ENCODE results near the gene INPP5D. TPM values are rescaled to one million over a fixed set of nuclear protein-coding genes. Genes with fewer than 3 reads are reported as not detected.

Gene INPP5D
- total RNA-seq, 1 donor from 2014 or later = 26.6 TPM

- no peak for FAIRE-seq
- no peaks in the 10 kb centered on the region for H3K36me3 ChIP-seq (ENCODE audit: control insufficient read depth, insufficient read depth, low read length)
- no peak for TF ChIP-seq CTCF (IDR thresholded peaks at IDR 0.05; ENCODE audit: insufficient read depth, low read length, severe bottlenecking)
- no peaks in the 10 kb centered on the region for H3K27me3 ChIP-seq (ENCODE audit: control insufficient read depth, insufficient read depth, low read length)
- H3K4me3 ChIP-seq (ENCODE audit: low read depth, low read length) = no peak overlapping the region
- no peak for DNase-seq (ENCODE audit: low read depth)
Observed at GRCh38 chr2:233112776-233113452, 52.8 kb downstream of the INPP5D start.

- Histone ChIP-seq H3K36me3 (ENCODE audit: control insufficient read depth, insufficient read depth, low read length) (no peaks in the 10 kb centered on the region), H3K27me3 (ENCODE audit: control insufficient read depth, insufficient read depth, low read length) (no peaks in the 10 kb centered on the region), H3K4me3 (ENCODE audit: low read depth, low read length) (no peak overlapping the region)
- FAIRE-seq (no peak), DNase-seq (ENCODE audit: low read depth) (no peak)
- TF ChIP-seq CTCF (IDR thresholded peaks at IDR 0.05; ENCODE audit: insufficient read depth, low read length, severe bottlenecking) = no peak
Observed at GRCh38 chr2:233114421-233114861, 54.3 kb downstream of the INPP5D start.

- H3K4me3 ChIP-seq (ENCODE audit: low read depth, low read length) = no peak overlapping the region
- no peak for TF ChIP-seq CTCF (IDR thresholded peaks at IDR 0.05; ENCODE audit: insufficient read depth, low read length, severe bottlenecking)
Observed at GRCh38 chr2:233115121-233115520, 55.0 kb downstream of the INPP5D start.

DNA sequence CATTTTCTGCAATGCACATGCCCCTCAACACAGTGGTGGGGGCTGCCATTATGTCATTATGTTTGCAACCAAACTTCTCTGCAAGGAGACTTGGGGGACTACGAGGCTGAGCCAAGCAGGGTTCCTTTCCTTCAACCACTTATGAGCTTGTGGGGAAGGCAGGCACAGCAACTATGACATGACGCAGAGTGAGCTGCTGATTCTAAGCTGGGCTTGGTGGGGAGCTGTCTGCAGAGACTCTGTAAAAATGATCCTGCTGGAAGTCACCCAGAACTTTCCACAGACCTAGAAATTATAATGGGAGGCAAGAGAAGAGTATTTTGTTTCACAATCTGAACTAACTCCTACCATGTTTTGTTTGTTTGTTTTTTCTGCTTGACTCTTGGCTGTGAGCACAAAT, 55.6 kb downstream of the INPP5D start:
- peak; percentile 79 for FAIRE-seq
- no peak for TF ChIP-seq CTCF (IDR thresholded peaks at IDR 0.05; ENCODE audit: insufficient read depth, low read length, severe bottlenecking)
- peak; percentile 8 for DNase-seq (ENCODE audit: low read depth)
- H3K36me3 ChIP-seq (ENCODE audit: control insufficient read depth, insufficient read depth, low read length) = no peaks in the 10 kb centered on the region
- no peaks in the 10 kb centered on the region for H3K27me3 ChIP-seq (ENCODE audit: control insufficient read depth, insufficient read depth, low read length)
- no peak overlapping the region for H3K4me3 ChIP-seq (ENCODE audit: low read depth, low read length)

More at GRCh38 chr2:233115121-233115520, 55.0 kb downstream of the INPP5D start:
- DNase-seq (ENCODE audit: low read depth) = no peak
- no peak for FAIRE-seq
- Histone ChIP-seq H3K36me3 (ENCODE audit: control insufficient read depth, insufficient read depth, low read length) (no peaks in the 10 kb centered on the region), H3K27me3 (ENCODE audit: control insufficient read depth, insufficient read depth, low read length) (no peaks in the 10 kb centered on the region)

- no peaks in the 10 kb centered on the region for H3K36me3 ChIP-seq (ENCODE audit: control insufficient read depth, insufficient read depth, low read length)
- TF ChIP-seq CTCF (IDR thresholded peaks at IDR 0.05; ENCODE audit: insufficient read depth, low read length, severe bottlenecking) = no peak
- FAIRE-seq (no peak), DNase-seq (ENCODE audit: low read depth) (no peak)
- H3K27me3 ChIP-seq (ENCODE audit: control insufficient read depth, insufficient read depth, low read length) = no peaks in the 10 kb centered on the region
- no peak overlapping the region for H3K4me3 ChIP-seq (ENCODE audit: low read depth, low read length)
Observed at GRCh38 chr2:233116946-233117345, 56.8 kb downstream of the INPP5D start.

GRCh38 chr2:233117351-233117750, 57.2 kb downstream of the INPP5D start:
- DNase-seq (ENCODE audit: low read depth) (no peak), FAIRE-seq (no peak)
- H3K27me3 ChIP-seq (ENCODE audit: control insufficient read depth, insufficient read depth, low read length) = no peaks in the 10 kb centered on the region
- no peak for TF ChIP-seq CTCF (IDR thresholded peaks at IDR 0.05; ENCODE audit: insufficient read depth, low read length, severe bottlenecking)
- no peaks in the 10 kb centered on the region for H3K36me3 ChIP-seq (ENCODE audit: control insufficient read depth, insufficient read depth, low read length)
- H3K4me3 ChIP-seq (ENCODE audit: low read depth, low read length) = no peak overlapping the region

Data from bronchial epithelial cell (primary cell).